ENCODE measurements around the gene SYNE1.

The SYNE1 gene

DNA sequence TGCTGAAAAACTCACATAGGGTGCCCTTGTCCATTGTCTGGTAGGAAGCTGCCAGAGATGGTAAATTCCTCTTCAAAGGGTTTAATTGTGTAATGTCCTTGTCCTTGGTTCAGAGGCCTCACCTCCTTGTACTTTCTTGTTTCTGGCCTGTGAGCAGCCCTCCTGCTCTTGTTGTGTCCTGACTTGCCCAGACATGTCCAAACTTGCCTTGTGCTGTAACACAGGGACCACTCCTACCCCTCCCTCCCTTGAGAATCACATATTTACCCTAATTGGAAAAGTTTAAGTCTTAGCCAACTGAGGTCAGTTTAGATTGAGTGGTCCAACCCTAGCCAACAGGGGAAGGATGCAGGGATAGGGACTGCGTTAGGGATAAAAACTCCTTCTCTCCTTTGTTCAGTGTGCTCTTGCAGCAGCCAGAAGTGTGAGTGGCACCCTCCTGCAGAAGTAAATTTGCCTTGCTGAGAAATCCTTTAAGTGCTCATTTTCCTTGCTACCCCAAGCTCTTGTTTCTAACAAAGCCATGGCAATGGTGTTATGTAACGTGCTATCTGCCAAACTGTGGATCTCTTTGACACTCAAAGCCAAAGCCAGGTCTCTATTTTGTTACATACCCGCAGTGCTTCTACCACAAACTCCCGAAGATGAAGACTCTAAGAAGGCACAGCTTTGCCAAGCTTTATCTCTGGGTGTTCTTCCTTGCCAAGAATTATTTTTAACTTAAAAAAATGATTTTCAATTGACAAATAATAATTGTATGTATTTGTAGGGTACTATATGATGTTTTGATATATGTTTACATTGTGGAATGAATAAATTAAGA, 415.1 kb downstream of the SYNE1 start:
- no peak for DNase-seq

DNA sequence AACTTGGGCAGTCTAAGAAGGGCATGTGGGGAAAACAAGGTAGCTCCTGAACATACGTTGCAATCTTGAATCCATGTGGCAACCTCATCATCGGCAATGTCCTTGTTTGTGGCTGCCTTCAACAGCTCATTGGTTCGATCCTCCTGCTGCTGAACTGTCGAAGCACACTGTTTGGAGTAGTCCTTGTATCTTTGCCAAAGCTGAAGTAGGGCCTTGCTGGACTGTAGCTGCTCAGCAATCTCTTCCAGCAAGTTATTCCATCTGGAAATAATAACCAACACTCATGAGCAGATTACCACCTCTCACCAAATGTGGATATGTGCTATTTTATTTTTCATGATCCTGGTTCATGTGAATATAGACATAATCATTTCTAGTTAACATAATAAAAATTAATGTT, 416.4 kb downstream of the SYNE1 start:
- no peak for DNase-seq

DNA sequence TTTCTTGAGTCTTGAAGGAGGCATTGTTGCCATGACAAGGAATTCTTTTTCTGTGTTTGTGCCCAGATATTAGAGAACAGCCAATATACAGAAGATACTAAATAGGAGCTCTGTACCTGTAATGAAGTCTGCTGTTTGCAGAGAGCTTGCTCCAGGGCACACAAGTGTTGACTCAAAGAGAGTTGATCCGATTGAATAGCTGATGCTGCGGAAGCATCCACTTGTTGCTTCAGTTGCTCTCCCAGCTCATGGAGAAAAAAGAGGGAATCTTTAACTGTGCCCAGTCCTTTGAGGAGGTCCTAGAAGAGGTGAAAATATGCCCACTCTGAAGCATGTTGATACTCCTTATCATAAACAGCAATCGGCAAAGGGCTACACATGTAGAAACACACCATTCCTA, 418.3 kb downstream of the SYNE1 start:
- no peak for DNase-seq

- no peak for DNase-seq
Observed at GRCh38 chr6:152212437-152212836, 424.7 kb downstream of the SYNE1 start.

DNA sequence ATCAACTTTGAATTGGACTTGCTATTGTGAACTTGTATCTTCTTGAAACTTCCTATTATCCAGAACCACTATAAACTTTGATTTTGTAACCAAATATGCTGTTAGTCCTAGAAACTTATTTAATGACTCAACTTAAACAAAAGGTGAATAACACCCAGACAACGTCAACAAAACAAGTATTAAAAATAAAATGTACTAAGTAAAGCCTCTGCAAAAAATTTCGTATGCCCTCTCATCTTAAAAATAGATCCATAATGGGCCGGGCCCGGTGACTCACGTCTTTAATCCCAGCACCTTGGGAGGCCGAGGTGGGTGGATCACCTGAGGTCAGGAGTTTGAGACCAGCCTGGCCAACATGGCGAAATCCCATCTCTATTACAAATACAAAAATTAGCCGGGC, 428.0 kb downstream of the SYNE1 start:
- DNase-seq = no peak

- no peak for DNase-seq
Observed at GRCh38 chr6:152207915-152208714, 429.0 kb downstream of the SYNE1 start.

- DNase-seq = no peak
Observed at GRCh38 chr6:152206072-152206818, 430.9 kb downstream of the SYNE1 start.

- DNase-seq = no peak
Observed at GRCh38 chr6:152204591-152204990, 432.6 kb downstream of the SYNE1 start.

GRCh38 chr6:152201120-152201519, 436.0 kb downstream of the SYNE1 start:
- no peak for DNase-seq

DNA sequence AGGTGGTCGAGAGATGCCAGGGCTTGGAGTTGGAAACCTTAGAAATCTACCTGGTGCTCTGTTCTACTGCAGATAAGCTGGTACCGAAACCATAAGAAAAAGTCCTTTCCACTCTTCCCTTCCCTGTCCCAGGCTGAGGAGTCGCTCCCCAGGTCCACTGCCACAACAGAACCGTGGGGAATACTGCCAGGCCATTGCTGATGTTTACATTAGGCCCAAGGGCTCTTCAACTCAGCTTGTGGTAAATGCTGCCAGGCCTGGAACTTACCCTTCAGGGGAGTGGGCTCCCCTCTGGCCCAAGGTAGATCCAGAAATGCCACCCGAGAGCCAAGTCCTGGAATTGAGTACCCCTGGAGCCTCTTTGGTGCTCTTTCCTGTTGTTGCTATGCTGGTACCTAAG, 441.3 kb downstream of the SYNE1 start:
- DNase-seq = no peak

GRCh38 chr6:152189736-152190135, 447.4 kb downstream of the SYNE1 start:
- DNase-seq = no peak

GRCh38 chr6:152188011-152188410, 449.2 kb downstream of the SYNE1 start:
- DNase-seq = no peak

GRCh38 chr6:152186840-152187239, 450.3 kb downstream of the SYNE1 start:
- no peak for DNase-seq

DNA sequence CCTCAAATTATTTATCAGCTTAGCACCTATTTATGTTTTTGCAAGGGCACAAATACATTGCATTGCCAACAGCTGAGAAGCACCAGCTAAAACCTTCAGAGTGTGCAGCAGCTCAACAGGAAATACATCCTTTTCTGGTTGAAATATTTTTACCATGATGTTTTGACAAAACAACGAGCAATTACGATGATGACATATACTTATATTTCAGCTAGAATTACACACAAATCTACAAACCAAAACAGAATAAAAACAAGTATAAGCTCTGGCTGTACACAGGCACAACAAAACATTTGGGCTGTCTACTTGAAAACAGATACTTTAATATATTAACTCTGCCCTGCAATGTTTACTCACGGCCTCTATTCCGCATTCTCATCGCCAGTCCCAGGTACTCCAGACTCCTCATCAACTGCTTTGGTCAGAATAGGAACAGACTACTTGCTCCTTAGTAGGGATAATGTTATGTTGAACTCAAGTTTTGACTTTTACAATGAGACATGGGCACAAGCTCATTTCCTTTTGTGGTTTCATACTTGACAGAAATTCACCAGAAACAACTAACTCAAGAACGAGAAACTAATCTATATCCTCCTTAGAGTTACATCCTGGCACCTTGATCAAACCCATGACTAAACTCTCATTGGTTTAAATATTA, 452.1 kb downstream of the SYNE1 start:
- DNase-seq = no peak

DNA sequence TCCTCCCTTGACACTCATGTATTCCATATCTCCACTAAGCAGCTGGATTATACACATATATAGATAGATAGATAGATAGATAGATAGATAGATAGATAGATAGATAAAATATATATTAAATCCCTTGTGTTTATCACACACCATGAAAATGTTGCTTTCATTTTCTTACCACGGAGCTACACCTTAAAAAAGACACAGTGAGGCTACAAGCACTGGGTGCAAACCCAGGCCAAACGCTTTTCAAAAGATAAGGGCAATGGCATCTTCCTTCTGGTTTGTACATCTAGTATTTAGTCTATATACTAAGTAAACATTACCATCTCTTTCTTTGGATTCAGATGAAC, 452.6 kb downstream of the SYNE1 start:
- no peak for DNase-seq

DNA sequence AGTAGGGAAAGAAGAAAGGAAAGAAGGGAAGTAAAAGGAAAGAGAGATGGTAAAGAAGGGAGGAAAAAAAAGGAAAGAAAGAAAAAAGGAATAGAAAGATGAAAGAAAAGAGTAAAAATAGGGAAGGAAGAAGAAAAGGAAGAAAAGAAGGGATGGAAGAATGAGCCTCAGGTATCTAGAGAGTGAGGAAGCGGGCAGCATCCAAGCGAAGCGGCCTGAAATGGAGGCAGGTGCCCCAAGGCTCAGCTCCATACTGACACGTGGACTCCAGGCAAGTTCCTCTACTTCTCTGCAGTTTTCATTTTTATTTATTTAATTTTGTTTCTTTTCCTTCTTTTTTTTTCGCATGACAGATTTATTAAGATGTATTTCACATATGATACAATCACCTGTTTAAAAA, 456.6 kb downstream of the SYNE1 start:
- DNase-seq = no peak

DNA sequence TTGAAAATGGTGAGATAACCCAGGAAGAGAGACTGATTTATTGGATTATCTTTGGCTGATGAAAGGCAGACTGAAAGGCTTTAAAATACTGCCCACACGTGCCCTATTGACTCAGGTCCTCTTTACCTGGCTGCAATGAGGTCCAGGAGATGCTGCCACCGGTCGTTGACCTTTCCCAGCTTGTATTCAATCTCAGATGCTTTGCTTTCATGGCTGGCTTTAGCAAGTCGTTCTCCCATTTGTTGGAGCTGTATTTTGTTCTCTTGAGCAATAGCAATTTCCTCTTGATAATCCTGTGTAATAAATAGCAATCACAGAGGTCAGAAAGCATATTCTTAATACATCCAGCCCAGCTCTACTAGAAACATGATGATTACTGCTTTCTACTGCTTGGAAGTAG, 460.9 kb downstream of the SYNE1 start:
- DNase-seq = no peak

DNA sequence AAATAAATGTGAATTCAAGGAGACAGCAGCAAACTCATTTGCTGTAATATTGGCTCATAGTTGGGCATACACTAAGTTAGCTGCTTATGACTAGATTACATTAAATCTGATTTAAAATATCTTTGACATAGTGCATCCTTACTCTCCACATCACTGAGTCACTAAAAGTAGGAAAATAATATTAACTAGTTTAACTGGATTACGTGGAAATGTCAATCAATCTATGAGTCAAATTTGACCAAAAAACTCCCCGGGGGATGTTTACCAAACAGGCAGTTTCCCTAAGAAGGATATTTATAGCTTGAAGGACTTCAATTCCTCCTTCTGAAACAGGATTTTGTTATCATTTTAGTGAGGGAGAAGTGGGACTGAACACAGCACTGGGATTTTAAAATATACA, 463.2 kb downstream of the SYNE1 start:
- no peak for DNase-seq

GRCh38 chr6:152173321-152173720, 463.8 kb downstream of the SYNE1 start:
- no peak for DNase-seq

GRCh38 chr6:152170702-152171667, 466.2 kb downstream of the SYNE1 start:
- DNase-seq = no peak

GRCh38 chr6:152170313-152170701, 466.9 kb downstream of the SYNE1 start:
- no peak for DNase-seq

Measured in NCI-H446 (cell line).